GM10248 (cell line): ENCODE data around the gene VSX1.

ENCODE experiments used
- CTCF ChIA-PET: fragments of 300-600 bp; sonication (Branson Sonifier 250); formaldehyde crosslinking; extraction: SDS; loops from one replicate; lab custom pipeline; 2021; ENCODE audit warnings: antibody characterized with exemption; lab: Yijun Ruan, JAX
- POLR2A ChIA-PET: fragments of 350-650 bp; sonication (Branson Sonifier 250); formaldehyde crosslinking; extraction: SDS; loops from one replicate; lab custom pipeline; 2020; ENCODE audit warnings: antibody characterized with exemption; lab: Yijun Ruan, JAX
- DNase-seq: peaks from one replicate; pipeline ENCODE4 v3.0.0; 2012; ENCODE audit errors: extremely low spot score
- CTCF ChIP-seq: IDR thresholded peaks from 2 replicates; pipeline ENCODE4 v1.5.1; 2012; ENCODE audit warnings: mild to moderate bottlenecking, low read depth; ENCODE audit errors: extremely low read depth, missing control alignments, control extremely low read depth

Gene VSX1

GRCh38 chr20:25037288-25038102 lies 44.4 kb downstream of the VSX1 start:
- ChIA-PET POLR2A (no interaction called here), CTCF (interaction anchor here (0.8 to 4.8 kb wide), 7 partner anchors 9 to 44 kb away, joined by 3 to 26 read pairs (median 3); no protein-coding TSS in a partner anchor)
- no peak for TF ChIP-seq CTCF
- no peak for DNase-seq

- POLR2A ChIA-PET, result no interaction called here
- no peak for TF ChIP-seq CTCF
- CTCF ChIA-PET, result interaction anchor here (1.4 to 4.8 kb wide), 4 partner anchors 12 to 43 kb away, joined by 3 to 26 read pairs (median 6); no protein-coding TSS in a partner anchor
- no peak for DNase-seq
Measured at GRCh38 chr20:25036331-25036936, 45.5 kb downstream of the VSX1 start.

GRCh38 chr20:25035921-25036320 lies 46.0 kb downstream of the VSX1 start:
- DNase-seq, result no peak
- TF ChIP-seq CTCF, result no peak
- CTCF ChIA-PET, result interaction anchor here (1.4 to 4.8 kb wide), 4 partner anchors 11 to 42 kb away, joined by 3 to 26 read pairs (median 6); no protein-coding TSS in a partner anchor
- POLR2A ChIA-PET, result no interaction called here

- CTCF ChIA-PET, result interaction anchor here (0.8 to 3.7 kb wide), 12 partner anchors 9 to 162 kb away, joined by 3 to 21 read pairs (median 4); partner anchors contain the start of gene ENTPD6
- DNase-seq, result no peak
- no peak for TF ChIP-seq CTCF
- POLR2A ChIA-PET, result no interaction called here
Measured at GRCh38 chr20:25033924-25034300, 48.0 kb downstream of the VSX1 start.

- ChIA-PET CTCF (interaction anchor here (0.8 to 3.7 kb wide), 14 partner anchors 9 to 366 kb away, joined by 3 to 21 read pairs (median 4); partner anchors contain the start of gene ENTPD6), POLR2A (no interaction called here)
- no peak for TF ChIP-seq CTCF
- no peak for DNase-seq
Measured at GRCh38 chr20:25033265-25033923, 48.5 kb downstream of the VSX1 start.
